HG03097 (cell line): ENCODE data around the gene GPRC5A.

Source experiments
- ATAC-seq: cut with Tn5 transposase; IDR thresholded peaks from one replicate; pipeline ENCODE4 v1.9.1; 2021; ENCODE audit not compliant: unreplicated experiment, low FRiP score

The GPRC5A gene

GRCh38 chr12:12883369-12884001 is 7.9 kb upstream of the GPRC5A start:
- ATAC-seq: no peak

GRCh38 chr12:12885096-12885792 is 6.1 kb upstream of the GPRC5A start:
- ATAC-seq: no peak

- ATAC-seq: no peak
Measured at GRCh38 chr12:12887471-12887870, 3.9 kb upstream of the GPRC5A start.

GRCh38 chr12:12889701-12890100 is 1.7 kb upstream of the GPRC5A start:
- ATAC-seq: no peak

- no peak for ATAC-seq
Measured at GRCh38 chr12:12890543-12891079, 751 bp upstream of the GPRC5A start.

GRCh38 chr12:12891881-12892355 is 556 bp downstream of the GPRC5A start:
- ATAC-seq: no peak

GRCh38 chr12:12892681-12893141 is 1.3 kb downstream of the GPRC5A start:
- no peak for ATAC-seq

GRCh38 chr12:12893438-12893837 is 2.1 kb downstream of the GPRC5A start:
- ATAC-seq: no peak

- no peak for ATAC-seq
Measured at GRCh38 chr12:12896260-12896659, 4.9 kb downstream of the GPRC5A start.

GRCh38 chr12:12897302-12897701 is 5.9 kb downstream of the GPRC5A start:
- ATAC-seq: no peak

GRCh38 chr12:12898136-12898717 is 6.9 kb downstream of the GPRC5A start:
- no peak for ATAC-seq

GRCh38 chr12:12898911-12899511 is 7.6 kb downstream of the GPRC5A start:
- no peak for ATAC-seq

- no peak for ATAC-seq
Measured at GRCh38 chr12:12899530-12900380, 8.4 kb downstream of the GPRC5A start.

- no peak for ATAC-seq
Measured at GRCh38 chr12:12900786-12901157, 9.4 kb downstream of the GPRC5A start.

GRCh38 chr12:12901158-12901791 is 9.9 kb downstream of the GPRC5A start:
- no peak for ATAC-seq

GRCh38 chr12:12902036-12902435 is 10.7 kb downstream of the GPRC5A start:
- no peak for ATAC-seq

- ATAC-seq: no peak
Measured at GRCh38 chr12:12903642-12904609, 12.6 kb downstream of the GPRC5A start.

- ATAC-seq: no peak
Measured at GRCh38 chr12:12907552-12907951, 16.2 kb downstream of the GPRC5A start.

- no peak for ATAC-seq
Measured at GRCh38 chr12:12908252-12908651, 16.9 kb downstream of the GPRC5A start.
